Dermis microvascular lymphatic vessel endothelial cell (primary cell): ENCODE measurements around the gene MRPS24. TPM values are rescaled to one million over a fixed set of nuclear protein-coding genes. Genes with fewer than 3 reads are reported as not detected.

Experiments used
- DNase-seq, 2 donors: peaks; one replicate each; pipeline versions ENCODE4 v3.0.0 to v3.0.0-alpha.2; 2010; ENCODE audit warnings: low read depth in 2 of 2
- total RNA-seq: library from RNA; depleted of rRNA; stranded (reverse); fragments of >200 nt; gene quantifications from 2 replicates; pipeline ENCODE4 v1.2.1, GENCODE V29; 2014

MRPS24 gene
- total RNA-seq, 1 donor from 2014 or later: 70.9 TPM

DNA sequence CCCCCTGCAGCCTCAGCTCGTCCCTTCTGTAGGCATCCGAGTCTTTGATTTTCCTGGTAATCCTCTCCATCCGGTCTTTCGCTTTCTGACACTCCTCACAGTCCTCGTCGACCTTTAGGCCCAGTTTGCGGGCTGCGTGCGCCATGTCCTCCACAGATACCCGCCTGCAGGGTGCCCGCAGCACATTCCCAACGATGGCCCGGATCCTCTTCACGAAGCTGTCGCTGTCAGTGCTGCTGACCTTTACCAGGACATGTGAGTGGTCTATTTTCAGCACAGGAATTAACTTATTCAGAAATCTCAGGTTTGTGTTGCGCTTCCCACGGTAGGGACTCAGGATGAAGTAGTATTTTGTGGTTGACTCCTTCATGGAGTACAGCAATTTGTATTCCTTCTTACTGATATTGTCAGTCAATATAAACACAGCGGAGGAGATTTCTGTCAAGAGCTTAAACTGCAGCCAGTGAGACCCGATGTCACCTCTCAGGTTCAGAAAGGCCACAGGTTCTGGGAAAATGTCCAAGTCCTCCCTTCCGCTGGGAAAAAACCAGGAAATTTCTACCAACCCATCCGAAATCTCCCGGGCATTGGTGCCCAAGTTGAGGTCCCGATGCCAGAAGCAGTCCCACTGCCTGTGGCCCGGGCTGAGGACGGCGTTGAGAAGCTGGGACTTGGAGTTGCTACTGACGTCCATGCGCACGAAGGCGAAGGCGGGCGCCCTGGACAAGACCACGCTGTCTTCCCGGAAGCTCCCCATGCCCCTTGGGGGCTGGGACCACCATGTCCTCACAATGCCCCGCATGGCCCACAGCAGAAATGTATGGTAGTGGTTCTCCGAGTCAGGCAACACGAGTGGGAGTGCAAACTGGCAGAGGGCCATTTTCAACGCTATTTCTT, 8.9 kb upstream of the MRPS24 start:
- DNase-seq: peak in 1 of 2 donors; percentile 8

DNA sequence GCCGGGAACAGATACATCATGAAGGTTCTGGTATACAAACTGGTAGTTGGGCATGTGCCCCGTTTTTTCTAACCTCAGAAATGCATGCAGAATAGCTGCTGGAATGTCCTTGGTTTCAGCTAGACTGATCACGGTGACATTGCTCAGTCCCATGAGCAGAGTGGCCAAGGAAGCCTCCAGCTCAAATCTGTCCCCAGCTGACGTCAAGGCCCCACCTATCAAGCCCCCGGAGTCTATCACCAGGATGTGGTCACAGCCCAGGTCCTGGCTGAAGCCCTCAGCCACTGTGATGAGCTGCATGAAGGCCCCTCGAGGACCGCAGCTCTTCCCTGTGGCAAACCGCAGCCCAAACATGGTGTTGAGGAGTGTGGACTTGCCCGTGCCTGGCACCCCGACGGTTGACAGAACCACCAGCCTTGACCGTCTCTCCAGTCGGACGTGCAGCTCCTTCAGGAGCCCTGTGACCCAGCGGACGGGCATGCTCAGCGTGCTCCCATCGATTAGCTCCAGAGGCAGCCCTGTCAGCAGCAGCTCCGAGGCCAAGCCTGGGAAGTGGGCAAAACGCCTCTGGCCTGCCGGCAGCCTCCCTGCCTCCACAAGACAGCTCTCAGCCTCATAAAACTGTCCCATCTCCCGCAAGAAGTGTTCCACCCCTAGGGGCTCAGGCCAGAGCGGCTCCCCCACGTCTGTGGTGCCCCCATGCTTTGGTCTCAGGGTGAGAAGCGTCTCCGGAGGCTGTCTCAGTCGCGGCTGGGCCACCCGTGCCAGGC, 7.8 kb upstream of the MRPS24 start:
- no peak for DNase-seq

DNA sequence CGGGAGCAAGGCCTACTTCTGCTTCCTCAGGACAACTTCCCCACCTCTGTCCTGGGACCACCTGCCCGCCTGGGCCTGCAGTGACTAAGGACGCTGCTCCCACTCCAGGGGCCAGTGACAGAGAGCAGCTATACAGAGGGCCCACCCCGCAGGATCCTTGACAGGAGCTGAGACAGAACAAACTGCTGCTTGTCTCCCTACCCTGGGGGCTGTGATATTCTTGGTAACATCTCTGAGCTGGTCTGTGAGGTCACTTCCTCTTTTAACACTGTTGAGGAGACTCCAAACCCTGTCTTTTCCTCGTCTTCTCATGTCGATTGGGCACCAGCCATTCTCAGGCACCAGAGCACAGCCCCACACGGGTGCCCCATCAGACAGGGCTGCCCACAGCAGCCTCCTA, 6.9 kb upstream of the MRPS24 start:
- DNase-seq: no peak

DNA sequence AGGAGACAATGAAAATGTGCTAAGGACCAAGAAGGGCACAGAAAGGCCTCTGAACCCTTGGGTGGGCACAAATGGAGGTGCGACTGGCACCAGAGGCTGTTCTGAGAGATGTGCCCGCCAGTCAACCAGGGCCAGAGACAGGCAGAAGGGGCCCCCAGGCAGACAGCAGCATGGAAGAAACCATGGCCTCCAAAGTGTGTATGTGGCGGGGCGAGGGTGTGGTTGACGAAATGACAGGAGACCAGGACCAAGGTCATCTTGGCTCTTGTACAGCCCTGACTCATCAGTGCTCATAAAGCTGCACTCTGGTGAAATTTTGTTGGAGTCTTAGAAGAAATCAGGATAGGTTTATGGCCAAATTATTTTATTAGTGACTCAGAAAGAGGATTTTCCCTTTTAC, 4.0 kb upstream of the MRPS24 start:
- DNase-seq: no peak

DNA sequence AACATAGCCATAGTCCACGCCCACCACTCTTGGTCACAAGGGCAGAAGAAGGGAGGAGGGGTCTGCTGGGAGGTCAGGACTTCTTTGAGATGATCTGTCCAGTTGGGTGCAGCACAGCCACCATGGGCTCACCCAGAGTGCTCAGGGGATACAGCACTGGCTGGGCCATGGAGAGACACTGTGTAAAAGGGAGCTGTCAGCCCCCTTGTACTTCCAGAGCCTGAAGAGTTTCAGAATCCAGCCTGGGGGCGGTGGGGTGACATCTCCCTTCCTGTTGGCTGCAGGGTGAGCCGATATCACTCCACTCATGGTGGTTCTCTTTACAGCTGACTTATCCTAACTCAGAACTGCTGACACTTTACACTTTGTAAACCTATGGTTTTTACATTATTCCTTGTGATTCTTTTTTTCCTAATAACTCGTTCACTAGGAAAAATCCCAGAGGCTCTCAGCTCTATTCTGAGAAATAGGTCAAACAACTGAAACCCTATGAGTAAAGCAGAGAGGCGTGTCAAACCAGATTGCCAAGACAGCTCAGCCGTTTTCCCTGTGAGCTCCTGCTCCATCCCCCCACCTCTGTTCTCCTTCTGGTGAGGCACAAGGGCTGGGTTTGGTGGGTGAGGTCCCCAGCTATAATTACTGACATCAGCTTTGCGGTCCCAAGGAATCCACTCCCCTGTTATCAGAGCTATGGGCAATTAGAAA, 3.2 kb upstream of the MRPS24 start:
- no peak for DNase-seq

DNA sequence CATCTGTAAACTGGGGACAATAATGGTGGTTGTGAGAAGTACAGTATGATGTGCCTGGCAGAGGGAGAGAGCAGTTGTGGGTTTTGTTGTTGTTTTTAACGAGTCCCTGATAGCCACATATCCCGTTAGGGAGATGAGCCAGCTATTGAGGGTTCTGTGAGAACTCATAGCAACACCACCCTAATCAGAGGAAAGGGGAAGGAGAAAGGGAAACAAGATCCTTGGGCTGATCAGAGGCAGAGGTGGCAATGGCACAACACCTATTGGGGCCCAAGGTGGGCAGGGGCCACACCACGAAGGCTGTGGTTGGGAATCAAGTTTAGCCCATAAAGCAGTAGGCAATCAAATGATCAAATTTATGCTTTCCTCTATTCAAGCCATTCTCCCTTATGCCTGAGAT, 1.7 kb upstream of the MRPS24 start:
- DNase-seq: no peak

DNA sequence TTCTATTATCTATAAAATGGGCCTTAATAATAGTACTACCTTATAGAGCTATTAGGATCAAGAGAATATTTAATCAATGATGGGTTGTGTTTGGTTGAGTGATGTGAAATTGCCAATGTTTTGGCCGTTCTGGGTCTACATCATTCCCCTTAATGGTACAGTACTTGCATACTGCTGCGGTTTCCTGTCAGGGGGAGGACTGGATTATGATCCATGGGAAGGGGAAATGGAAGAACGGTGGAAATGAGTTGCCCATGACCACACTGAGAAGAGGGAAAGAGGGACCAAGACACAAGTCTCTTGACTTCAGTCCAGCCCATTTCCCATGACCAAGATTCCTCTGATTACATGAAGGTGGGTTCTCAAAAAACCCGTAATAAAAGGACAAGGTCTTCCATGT, 999 bp upstream of the MRPS24 start:
- DNase-seq: no peak

DNA sequence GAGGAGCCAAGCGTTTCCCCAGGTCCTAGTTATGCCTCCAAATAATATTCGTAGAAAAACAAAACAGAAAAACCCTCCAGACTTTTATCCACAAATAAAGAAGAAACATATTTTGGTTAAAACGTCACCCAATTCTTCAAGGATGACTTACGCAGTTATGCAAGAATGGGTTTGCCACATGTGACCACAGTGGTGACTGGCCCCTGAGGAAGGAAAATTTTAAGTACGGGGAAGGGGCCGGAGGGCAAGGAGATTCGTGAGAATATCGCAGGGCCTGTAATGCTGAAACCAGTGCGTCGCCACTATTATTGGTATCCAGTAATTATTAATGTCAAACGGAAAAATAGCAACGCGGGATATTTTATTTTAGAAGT, 537 bp upstream of the MRPS24 start:
- no peak for DNase-seq

DNA sequence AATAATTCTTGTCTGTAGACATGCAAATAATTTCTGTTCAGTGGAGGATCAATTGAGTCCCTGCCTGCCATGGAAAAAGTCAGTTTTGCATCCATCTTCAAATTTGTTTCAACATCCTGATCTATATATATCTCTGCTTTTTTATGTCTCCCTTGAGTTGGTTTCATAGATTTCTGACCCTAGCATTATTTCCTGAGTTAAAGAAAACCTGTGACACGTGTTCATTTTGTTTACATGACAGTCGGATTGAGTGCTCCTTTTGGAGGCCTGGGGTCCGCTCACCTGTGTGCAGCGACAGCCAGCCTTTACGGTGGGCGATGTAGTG, 674 bp downstream of the MRPS24 start:
- DNase-seq: no peak

DNA sequence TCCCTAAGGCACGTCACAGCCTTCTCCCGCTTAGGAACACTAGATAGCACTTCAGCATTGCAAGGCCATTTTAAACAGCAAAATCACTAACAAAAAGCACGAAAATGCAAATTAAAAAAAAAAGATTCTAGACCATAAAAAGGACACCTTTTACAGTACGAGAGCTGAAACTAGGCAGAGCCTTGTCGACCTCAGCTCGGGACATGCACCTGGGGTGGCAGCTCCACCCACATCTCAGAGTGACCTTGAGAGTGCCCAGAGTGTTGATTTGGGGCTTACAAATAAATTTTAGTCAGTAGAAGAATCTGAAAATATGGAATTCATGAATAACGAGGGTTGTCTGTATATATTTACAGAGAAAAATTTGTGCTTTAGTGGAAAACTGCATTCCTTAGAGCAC, 1.1 kb downstream of the MRPS24 start:
- DNase-seq: no peak

DNA sequence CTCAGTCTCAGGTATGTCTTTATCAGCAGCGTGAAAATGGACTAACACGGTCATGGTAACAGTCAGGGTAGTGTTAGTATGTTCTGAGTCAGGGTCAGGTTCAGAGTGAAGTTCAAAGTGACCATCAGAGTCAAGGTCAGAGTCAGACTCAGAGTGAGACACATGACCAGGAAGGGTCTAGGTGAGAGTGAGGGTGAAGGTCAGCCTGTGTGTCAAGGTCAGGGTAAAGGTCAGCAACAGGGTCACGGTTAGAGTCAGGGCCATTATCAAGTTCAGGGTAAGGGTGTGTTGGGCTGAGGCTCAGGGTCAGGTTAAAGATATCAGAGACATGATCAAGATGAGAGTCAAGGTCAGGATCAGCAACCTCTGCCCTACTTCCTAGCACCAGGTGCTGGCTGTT, 4.0 kb downstream of the MRPS24 start:
- no peak for DNase-seq

DNA sequence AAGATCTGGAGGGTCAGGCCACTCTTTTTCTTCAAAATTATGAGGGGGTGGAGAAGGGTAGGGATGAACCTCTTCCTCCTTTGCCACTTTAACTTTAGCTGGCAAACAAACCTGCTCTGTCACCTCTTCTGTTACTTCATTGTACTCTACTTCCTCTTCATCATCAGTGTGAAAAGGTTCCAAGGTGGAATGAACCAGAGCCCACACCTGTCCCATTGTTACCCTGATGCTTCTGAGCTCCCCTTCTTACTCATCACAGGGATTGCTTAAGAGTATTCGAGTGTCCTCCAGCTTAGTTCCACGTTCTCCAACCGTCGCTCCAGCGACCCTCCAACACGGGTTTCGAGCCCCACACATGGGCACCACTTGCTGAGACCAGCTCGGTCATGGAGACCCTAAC, 5.2 kb downstream of the MRPS24 start:
- no peak for DNase-seq

DNA sequence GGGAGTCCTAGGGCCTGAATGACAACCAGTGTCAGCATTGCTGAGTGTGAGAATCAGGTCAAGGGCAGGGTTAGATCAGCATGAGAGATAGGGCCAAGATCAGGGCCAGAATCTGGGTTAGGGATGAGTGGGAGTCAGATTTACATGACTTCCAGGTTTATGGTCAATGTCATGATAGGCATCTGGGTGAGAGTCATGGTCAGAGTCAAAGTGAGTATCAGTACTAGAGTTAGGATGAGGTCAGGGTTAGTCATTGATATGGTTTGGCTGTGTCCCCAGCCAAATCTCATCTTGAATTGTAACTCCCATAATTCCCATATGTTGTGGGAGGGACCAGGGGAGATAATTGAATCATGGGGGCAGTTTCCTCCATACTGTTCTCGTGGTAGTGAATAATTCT, 12.3 kb downstream of the MRPS24 start:
- no peak for DNase-seq

DNA sequence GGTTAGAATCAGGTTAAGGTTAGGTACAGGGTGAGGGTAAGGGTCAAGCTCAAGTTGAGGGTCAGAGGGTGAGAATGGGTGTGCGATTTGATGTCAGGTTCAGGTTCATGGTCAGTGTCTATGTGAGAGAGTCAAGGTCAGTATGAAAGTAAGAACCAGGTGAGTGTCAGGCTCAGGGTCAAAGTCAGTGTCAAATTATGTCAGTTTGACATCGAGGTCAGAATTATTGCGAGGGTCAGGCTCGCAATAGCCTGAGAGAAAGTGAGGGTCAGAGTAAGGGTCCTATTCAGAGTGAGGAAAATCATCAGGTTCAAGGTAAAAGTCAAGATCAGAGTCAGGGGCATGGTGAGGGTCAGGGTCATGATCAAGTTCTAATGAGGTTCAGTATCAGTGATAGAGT, 13.0 kb downstream of the MRPS24 start:
- DNase-seq: no peak

DNA sequence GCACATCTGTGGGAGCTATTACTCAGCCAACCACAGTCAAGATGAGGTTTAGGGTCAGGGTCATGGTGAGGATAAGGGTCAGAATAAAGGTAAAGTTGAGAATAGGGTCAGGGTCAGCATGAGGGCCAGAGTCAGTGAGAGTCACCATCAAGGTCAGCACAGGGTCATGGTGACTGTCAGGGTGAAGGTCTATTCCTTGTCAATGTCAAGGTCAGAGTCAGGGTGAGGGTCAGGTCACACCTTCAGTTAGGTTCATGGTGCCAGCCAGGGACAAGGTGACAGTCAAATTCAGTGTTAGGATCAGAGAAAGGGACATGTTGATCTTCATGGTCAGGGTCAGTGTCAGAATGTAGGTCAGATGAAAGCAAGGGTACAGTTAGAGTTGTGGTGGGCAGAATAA, 14.1 kb downstream of the MRPS24 start:
- DNase-seq: no peak

DNA sequence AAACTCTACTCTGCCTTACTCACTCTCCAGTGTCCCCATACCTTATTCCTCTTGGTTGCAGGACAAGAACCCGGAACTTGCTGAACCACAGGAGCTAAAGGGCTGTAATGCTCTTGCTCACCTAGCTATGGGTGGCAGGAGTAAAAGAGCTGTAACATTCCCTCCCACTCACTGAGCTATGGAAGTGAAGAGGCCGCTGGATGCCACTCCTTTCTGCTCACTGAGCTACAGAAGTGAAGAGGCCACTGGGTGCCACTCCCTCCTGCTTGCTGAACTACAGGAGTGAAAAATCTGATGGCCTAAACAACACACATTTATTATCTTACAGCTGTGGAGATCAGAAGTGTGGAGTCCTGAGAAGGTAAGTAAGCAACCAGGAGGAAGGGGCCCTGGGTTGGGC, 17.5 kb downstream of the MRPS24 start:
- DNase-seq: no peak

DNA sequence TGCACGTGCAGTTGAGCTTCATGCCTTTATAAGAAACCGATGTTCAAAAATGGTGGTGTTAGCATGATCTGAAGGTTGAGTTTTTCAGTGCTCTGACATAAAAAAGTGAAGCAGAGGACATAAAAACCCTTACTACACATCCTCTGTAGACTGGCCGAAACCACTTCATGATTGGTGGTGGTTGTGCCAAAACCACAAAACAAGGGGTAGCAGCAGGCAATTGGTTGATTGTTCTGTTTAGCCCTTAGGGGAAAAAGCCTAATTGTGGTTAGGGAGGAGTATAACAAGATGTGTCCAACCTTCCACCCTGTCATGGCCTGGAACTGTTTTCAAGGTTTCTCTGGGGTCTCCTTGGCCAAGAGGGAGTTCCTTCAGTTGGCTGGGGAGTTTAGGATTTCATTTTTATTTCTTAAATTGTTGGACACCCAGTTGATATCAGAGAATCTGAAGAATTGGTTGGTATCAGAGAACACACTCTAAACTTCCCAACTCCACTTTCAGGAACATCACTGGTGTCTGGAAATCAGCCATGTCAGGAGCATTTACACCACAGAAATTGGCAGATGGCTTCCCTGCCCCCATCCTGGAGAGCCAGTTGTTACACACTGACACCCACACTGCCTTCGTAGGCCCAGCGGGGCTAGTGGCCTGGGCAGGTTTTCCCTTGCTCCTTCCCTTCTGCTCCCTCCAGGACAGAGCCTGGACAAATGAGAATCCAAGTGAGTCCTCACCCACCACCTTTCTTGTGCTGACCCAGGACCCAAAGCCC, 18.8 kb downstream of the MRPS24 start:
- no peak for DNase-seq

DNA sequence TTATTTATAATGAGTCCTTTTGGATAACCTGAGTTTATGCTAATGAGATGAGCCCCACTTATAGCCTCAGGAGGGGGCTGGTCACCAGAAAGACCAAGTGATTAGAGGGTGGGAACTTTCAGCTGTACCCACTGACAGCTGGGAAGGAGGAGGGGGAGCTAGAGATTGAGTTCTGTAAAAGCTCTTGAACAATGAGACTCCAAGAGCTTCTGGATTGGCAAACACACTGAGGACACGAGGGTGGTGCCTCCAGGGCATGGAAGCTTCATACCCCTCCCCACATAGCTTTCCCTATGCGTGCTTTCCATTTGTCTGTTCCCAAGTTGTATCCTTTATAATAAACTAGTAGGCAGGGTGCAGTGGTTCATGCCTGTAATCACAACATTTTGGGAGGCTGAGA, 20.3 kb downstream of the MRPS24 start:
- DNase-seq: no peak

DNA sequence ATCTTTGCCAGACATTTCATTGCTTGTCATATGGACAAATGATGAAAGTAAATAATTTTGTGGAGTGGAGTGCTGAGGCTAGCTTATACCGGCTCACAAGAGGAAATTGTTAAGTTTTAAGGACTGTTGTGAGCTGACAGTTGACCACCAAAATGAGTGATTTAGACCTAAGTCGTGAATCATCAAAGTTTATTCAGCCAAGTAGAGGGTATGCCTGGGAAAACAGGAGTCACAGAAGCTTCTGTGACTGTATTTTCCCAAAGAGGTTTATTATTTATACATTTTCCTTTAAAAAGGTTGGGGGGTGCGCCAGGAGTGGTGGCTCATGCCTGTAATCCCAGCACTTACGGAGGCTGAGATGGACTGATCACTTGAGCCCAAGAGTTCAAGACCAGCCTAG, 21.8 kb downstream of the MRPS24 start:
- no peak for DNase-seq

DNA sequence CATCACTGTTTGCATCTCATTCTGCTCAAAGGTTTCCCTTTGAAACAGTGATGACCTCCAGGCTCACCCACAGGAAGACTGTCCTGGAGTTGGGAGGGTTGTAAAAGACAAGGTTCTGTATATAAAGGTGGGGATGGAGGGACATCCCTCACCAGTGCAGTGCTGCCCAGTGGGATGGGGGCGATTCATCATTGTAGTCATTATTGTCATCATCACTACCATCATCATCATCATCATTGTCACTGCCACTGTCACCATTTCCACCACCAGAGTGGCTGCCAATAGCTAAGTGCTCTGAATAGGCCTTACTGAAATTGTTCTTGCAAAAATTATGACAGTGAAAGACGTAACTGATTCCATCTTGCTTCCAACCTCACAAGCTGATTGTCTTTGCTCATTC, 24.7 kb downstream of the MRPS24 start:
- DNase-seq: no peak

DNA sequence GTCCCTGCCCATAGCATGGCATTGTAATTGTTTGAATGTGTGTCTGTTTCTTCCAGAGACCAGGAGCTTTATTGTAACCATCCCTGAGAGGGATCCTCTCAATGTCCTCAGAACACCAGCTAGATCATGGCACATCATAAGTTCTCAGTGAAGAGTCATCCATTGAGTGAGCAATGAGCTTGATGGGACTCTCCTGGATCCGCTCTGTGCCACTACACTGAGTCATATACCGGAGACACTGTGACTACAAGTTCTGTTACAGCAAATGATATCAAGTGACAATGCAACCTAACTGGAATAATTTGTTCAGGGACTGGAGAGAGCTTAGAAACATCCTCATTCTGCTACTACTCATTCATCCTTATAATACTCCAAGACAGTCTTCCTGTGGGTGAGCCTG, 25.1 kb downstream of the MRPS24 start:
- no peak for DNase-seq

DNA sequence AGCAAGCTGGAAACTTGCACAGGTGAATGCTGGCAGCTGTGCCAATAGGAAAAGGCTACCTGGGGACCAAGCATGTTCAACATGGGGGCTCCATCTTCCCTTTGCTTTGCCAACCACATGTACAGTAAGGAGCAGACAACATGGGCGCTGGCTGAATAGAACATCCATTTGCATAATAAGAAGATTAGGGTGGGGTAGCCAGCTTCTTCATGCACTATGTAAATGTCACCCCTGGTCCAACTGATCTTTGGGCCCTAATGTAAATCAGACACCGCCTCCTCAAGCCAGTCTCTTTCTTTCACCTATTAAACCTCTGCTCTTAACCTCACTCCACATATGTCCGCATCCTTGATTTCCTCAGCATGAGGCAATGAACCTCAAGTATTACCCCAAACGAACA, 26.0 kb downstream of the MRPS24 start:
- no peak for DNase-seq
